A204.1 (cell line): ENCODE measurements around the gene ID2.

Experiments used
- FAIRE-seq: peaks from 2 replicates; lab custom pipeline; 2012; peaks lifted over from hg19 to GRCh38; lab: Jason Lieb, UNC

The ID2 gene

GRCh38 chr2:8685697-8686358, 4.0 kb downstream of the ID2 start:
- FAIRE-seq, result no peak

- no peak for FAIRE-seq
These were observed 10.1 kb downstream of the ID2 start for GRCh38 chr2:8691859-8692437.

GRCh38 chr2:8692783-8693156, 10.9 kb downstream of the ID2 start:
- no peak for FAIRE-seq

GRCh38 chr2:8693157-8693821, 11.4 kb downstream of the ID2 start:
- no peak for FAIRE-seq

GRCh38 chr2:8694737-8695136, 12.9 kb downstream of the ID2 start:
- no peak for FAIRE-seq

- FAIRE-seq, result no peak
These were observed 15.3 kb downstream of the ID2 start for GRCh38 chr2:8697190-8697589.

- no peak for FAIRE-seq
These were observed 18.0 kb downstream of the ID2 start for GRCh38 chr2:8699839-8700238.

- no peak for FAIRE-seq
These were observed 20.0 kb downstream of the ID2 start for GRCh38 chr2:8701681-8702379.

GRCh38 chr2:8704906-8705305, 23.1 kb downstream of the ID2 start:
- no peak for FAIRE-seq

GRCh38 chr2:8709611-8710010, 27.8 kb downstream of the ID2 start:
- FAIRE-seq, result no peak

- FAIRE-seq, result no peak
These were observed 29.1 kb downstream of the ID2 start for GRCh38 chr2:8710951-8711350.

- FAIRE-seq, result no peak
These were observed 32.4 kb downstream of the ID2 start for GRCh38 chr2:8714283-8714682.

GRCh38 chr2:8714971-8715370, 33.1 kb downstream of the ID2 start:
- FAIRE-seq, result no peak

- no peak for FAIRE-seq
These were observed 37.7 kb downstream of the ID2 start for GRCh38 chr2:8719528-8719927.

- FAIRE-seq, result no peak
These were observed 38.9 kb downstream of the ID2 start for GRCh38 chr2:8720741-8721140.

GRCh38 chr2:8721410-8721809, 39.6 kb downstream of the ID2 start:
- no peak for FAIRE-seq

GRCh38 chr2:8722986-8723385, 41.1 kb downstream of the ID2 start:
- FAIRE-seq, result no peak

GRCh38 chr2:8725838-8726237, 44.0 kb downstream of the ID2 start:
- FAIRE-seq, result no peak

- no peak for FAIRE-seq
These were observed 46.6 kb downstream of the ID2 start for GRCh38 chr2:8728305-8729015.

- peak; percentile 55 for FAIRE-seq
These were observed 47.2 kb downstream of the ID2 start for GRCh38 chr2:8729101-8729500.

GRCh38 chr2:8729939-8730338, 48.1 kb downstream of the ID2 start:
- FAIRE-seq, result no peak

- no peak for FAIRE-seq
These were observed 50.7 kb downstream of the ID2 start for GRCh38 chr2:8732601-8733000.
